ENCODE results near the gene UBE4B. TPM values are rescaled to one million over a fixed set of nuclear protein-coding genes. Genes with fewer than 3 reads are reported as not detected.
"Not testable (repeated sequence)": the region's sequence is repeated elsewhere in the genome, so short reads cannot be mapped to it uniquely, and the experiment has no call there.

Gene UBE4B
- total RNA-seq, 1 donor from 2014 or later: 62.2 TPM

GRCh38 chr1:10105484-10105883, 72.7 kb downstream of the UBE4B start:
- Mint-ChIP-seq H3K4me3 (ENCODE audit: unreplicated experiment) (no peak overlapping the region), H3K27me3 (ENCODE audit: unreplicated experiment) (no peaks in the 10 kb centered on the region), H3K27ac (ENCODE audit: unreplicated experiment) (no peak overlapping the region), H3K9me3 (ENCODE audit: unreplicated experiment) (no peaks in the 10 kb centered on the region), H3K36me3 (ENCODE audit: unreplicated experiment) (peaks cover 36% of the 10 kb centered on the region), H3K4me1 (ENCODE audit: unreplicated experiment) (peaks cover 25% of the 10 kb centered on the region)
- no peak for DNase-seq (ENCODE audit: extremely low spot score, unreplicated experiment)
- TF ChIP-seq, protein P1, sequence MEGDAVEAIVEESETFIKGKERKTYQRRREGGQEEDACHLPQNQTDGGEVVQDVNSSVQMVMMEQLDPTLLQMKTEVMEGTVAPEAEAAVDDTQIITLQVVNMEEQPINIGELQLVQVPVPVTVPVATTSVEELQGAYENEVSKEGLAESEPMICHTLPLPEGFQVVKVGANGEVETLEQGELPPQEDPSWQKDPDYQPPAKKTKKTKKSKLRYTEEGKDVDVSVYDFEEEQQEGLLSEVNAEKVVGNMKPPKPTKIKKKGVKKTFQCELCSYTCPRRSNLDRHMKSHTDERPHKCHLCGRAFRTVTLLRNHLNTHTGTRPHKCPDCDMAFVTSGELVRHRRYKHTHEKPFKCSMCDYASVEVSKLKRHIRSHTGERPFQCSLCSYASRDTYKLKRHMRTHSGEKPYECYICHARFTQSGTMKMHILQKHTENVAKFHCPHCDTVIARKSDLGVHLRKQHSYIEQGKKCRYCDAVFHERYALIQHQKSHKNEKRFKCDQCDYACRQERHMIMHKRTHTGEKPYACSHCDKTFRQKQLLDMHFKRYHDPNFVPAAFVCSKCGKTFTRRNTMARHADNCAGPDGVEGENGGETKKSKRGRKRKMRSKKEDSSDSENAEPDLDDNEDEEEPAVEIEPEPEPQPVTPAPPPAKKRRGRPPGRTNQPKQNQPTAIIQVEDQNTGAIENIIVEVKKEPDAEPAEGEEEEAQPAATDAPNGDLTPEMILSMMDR (IDR thresholded peaks at IDR 0.05): no peak

GRCh38 chr1:10106241-10106640, 73.5 kb downstream of the UBE4B start:
- DNase-seq (ENCODE audit: extremely low spot score, unreplicated experiment): no peak
- Mint-ChIP-seq H3K4me1 (ENCODE audit: unreplicated experiment) (peaks cover 25% of the 10 kb centered on the region), H3K36me3 (ENCODE audit: unreplicated experiment) (peaks cover 35% of the 10 kb centered on the region), H3K27ac (ENCODE audit: unreplicated experiment) (no peak overlapping the region), H3K4me3 (ENCODE audit: unreplicated experiment) (no peak overlapping the region), H3K9me3 (ENCODE audit: unreplicated experiment) (no peaks in the 10 kb centered on the region), H3K27me3 (ENCODE audit: unreplicated experiment) (no peaks in the 10 kb centered on the region)
- TF ChIP-seq, protein P1 (IDR thresholded peaks at IDR 0.05): no peak

GRCh38 chr1:10106756-10107475, 74.2 kb downstream of the UBE4B start:
- peak overlapping the region; percentile 4 for H3K27ac Mint-ChIP-seq (ENCODE audit: unreplicated experiment)
- H3K4me3 Mint-ChIP-seq (ENCODE audit: unreplicated experiment): no peak overlapping the region
- no peaks in the 10 kb centered on the region for H3K9me3 Mint-ChIP-seq (ENCODE audit: unreplicated experiment)
- H3K4me1 Mint-ChIP-seq (ENCODE audit: unreplicated experiment): peaks cover 25% of the 10 kb centered on the region
- DNase-seq (ENCODE audit: extremely low spot score, unreplicated experiment): no peak
- H3K36me3 Mint-ChIP-seq (ENCODE audit: unreplicated experiment): peaks cover 37% of the 10 kb centered on the region
- TF ChIP-seq, protein P1 (IDR thresholded peaks at IDR 0.05): no peak
- H3K27me3 Mint-ChIP-seq (ENCODE audit: unreplicated experiment): no peaks in the 10 kb centered on the region

GRCh38 chr1:10107476-10107847, 74.7 kb downstream of the UBE4B start:
- DNase-seq (ENCODE audit: extremely low spot score, unreplicated experiment); H3K4me3 Mint-ChIP-seq (ENCODE audit: unreplicated experiment); H3K9me3 Mint-ChIP-seq (ENCODE audit: unreplicated experiment); H3K27me3 Mint-ChIP-seq (ENCODE audit: unreplicated experiment): not testable (repeated sequence)
- Mint-ChIP-seq H3K27ac (ENCODE audit: unreplicated experiment) (peak overlapping the region; percentile 77), H3K4me1 (ENCODE audit: unreplicated experiment) (peaks cover 25% of the 10 kb centered on the region), H3K36me3 (ENCODE audit: unreplicated experiment) (peaks cover 37% of the 10 kb centered on the region)

DNA sequence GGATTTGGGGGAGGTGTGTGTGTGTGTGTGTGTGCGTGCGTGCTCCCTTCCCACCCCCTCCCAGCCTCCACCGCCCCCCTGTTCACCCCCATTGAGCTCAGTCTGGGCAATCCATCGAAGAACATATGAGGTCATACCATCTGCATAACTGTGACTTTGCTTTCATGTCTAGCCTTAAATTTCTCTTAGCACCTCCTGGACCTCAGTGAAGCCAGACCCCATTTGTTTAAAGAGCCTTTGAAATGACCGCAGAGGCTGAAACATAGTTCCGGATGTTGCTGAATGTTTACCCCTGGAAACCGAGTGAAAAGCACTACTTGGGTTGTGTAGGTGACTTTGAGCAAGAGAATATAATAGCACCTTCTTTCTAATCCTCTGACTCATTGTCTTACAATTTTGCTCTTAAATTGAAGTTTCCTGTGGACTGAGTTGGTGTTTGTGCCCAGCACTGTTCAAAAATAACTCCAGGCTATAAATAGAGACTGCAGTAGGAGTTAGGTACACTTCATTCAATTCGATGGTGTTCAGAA, 75.4 kb downstream of the UBE4B start:
- H3K27ac Mint-ChIP-seq (ENCODE audit: unreplicated experiment): peak overlapping the region; percentile 82
- no peak for DNase-seq (ENCODE audit: extremely low spot score, unreplicated experiment)
- H3K36me3 Mint-ChIP-seq (ENCODE audit: unreplicated experiment): peaks cover 33% of the 10 kb centered on the region
- no peaks in the 10 kb centered on the region for H3K9me3 Mint-ChIP-seq (ENCODE audit: unreplicated experiment)
- no peaks in the 10 kb centered on the region for H3K27me3 Mint-ChIP-seq (ENCODE audit: unreplicated experiment)
- no peak overlapping the region for H3K4me3 Mint-ChIP-seq (ENCODE audit: unreplicated experiment)
- peaks cover 25% of the 10 kb centered on the region for H3K4me1 Mint-ChIP-seq (ENCODE audit: unreplicated experiment)
- TF ChIP-seq, protein P1 (IDR thresholded peaks at IDR 0.05): no peak
